Panc1 (cell line): ENCODE measurements around the gene PORCN. TPM values are rescaled to one million over a fixed set of nuclear protein-coding genes. Genes with fewer than 3 reads are reported as not detected.

ENCODE experiments used
- ATAC-seq: fragments of 200-7000 bp; cut with Tn5 transposase; 2 replicates; pipeline ENCODE4 v1.9.1; 2020; ENCODE audit warnings: mild to moderate bottlenecking, moderate library complexity
- Bru-seq: library from RNA; stranded (reverse); fragments of 400-500 nt; gene quantifications from one replicate; lab custom pipeline; 2021; lab: Mats Ljungman, UMichigan
- BruChase-seq, 2 experiments: library from RNA; stranded (reverse); fragments of 400-500 nt; gene quantifications; one replicate each; lab custom pipeline; 2021; lab: Mats Ljungman, UMichigan
- BruUV-seq: library from RNA; stranded (reverse); fragments of 400-500 nt; replicated peaks from 2 replicates; lab custom pipeline; 2021; lab: Mats Ljungman, UMichigan
- CTCF ChIA-PET: fragments of 300-600 bp; sonication (Branson Sonifier 250); formaldehyde crosslinking; loops from one replicate; lab custom pipeline; 2022; ENCODE audit warnings: antibody characterized with exemption; lab: Charles Lee
- POLR2A ChIA-PET: fragments of 300-600 bp; sonication (Branson Sonifier 250); formaldehyde crosslinking; loops from one replicate; lab custom pipeline; 2022; ENCODE audit warnings: antibody characterized with exemption; lab: Charles Lee
- DNase-seq: peaks from one replicate; pipeline ENCODE4 v3.0.0-alpha.2; 2010; ENCODE audit warnings: low read depth, low spot score
- H3K27ac ChIP-seq: 2 replicates; pipeline ENCODE4 v1.5.1; 2011; ENCODE audit warnings: mild to moderate bottlenecking, low read length, inconsistent platforms
- H3K27me3 ChIP-seq: fragments of 200-500 bp; sonication (Bioruptor generic); 2 replicates; pipeline ENCODE4 v1.6.0; 2014; ENCODE audit warnings: low read length, inconsistent platforms; ENCODE audit not compliant: control insufficient read depth, insufficient read depth
- H3K36me3 ChIP-seq: fragments of 200-500 bp; sonication (Bioruptor generic); 2 replicates; pipeline ENCODE4 v1.5.1; 2014; ENCODE audit warnings: inconsistent platforms, mild to moderate bottlenecking, low read length, moderate library complexity; ENCODE audit not compliant: control insufficient read depth, insufficient read depth
- H3K4me1 ChIP-seq: 2 replicates; pipeline ENCODE4 v1.5.1; 2011; ENCODE audit warnings: inconsistent platforms, mild to moderate bottlenecking, low read length, moderate library complexity; ENCODE audit not compliant: control insufficient read depth, insufficient read depth
- H3K4me3 ChIP-seq, 2 experiments: 2 replicates each; pipeline ENCODE4 v1.5.1; 2011 to 2012; ENCODE audit warnings: low read depth in 2 of 2, low read length in 2 of 2, mild to moderate bottlenecking in 2 of 2, inconsistent platforms in 1 of 2, moderate library complexity in 1 of 2
- H3K9me3 ChIP-seq: fragments of 200-500 bp; sonication (Bioruptor generic); 2 replicates; pipeline ENCODE4 v1.5.1; 2014; ENCODE audit warnings: low read depth, mild to moderate bottlenecking, inconsistent platforms, low read length, moderate library complexity; ENCODE audit not compliant: control insufficient read depth, insufficient read depth
- POLR2AphosphoS5 ChIP-seq: IDR thresholded peaks from 2 replicates; pipeline ENCODE4 v1.6.1; 2012; ENCODE audit warnings: mild to moderate bottlenecking, low read depth, low read length, moderate library complexity
- REST ChIP-seq, 2 experiments: IDR thresholded peaks; 2 replicates each; pipeline ENCODE4 v1.6.1; 2011 to 2012; ENCODE audit warnings: low read depth in 2 of 2, control low read depth in 1 of 2, low read length in 1 of 2, mild to moderate bottlenecking in 1 of 2, moderate library complexity in 1 of 2; ENCODE audit not compliant: insufficient read depth in 1 of 2
- SIN3A ChIP-seq: IDR thresholded peaks from 2 replicates; pipeline ENCODE4 v1.6.1; 2012; ENCODE audit warnings: low read depth, mild to moderate bottlenecking, low read length, moderate library complexity, borderline replicate concordance; ENCODE audit not compliant: insufficient read depth
- TCF7L2 ChIP-seq: IDR thresholded peaks from 2 replicates; pipeline ENCODE4 v1.6.1; 2011; ENCODE audit warnings: mild to moderate bottlenecking, low read depth, low read length, inconsistent platforms
- in situ Hi-C: cut with HindIII; loops from 2 replicates; pipeline ENCODE4 v1.10.0; 2016; ENCODE audit warnings: low sequenced_read_pairs, low pct_unique_long_range_greater_than_20kb
- intact Hi-C: fragments of 100-400 bp; cut with micrococcal nuclease; formaldehyde crosslinking; loops from one replicate; pipeline ENCODE4 v1.10.0; 2022; ENCODE audit not compliant: unreplicated experiment
- long read RNA-seq: library from polyadenylated mRNA; unstranded; transcript quantifications from one replicate; pipeline ENCODE4 v2.0.0, GENCODE V29; 2021; ENCODE audit not compliant: unreplicated experiment
- polyA plus RNA-seq: library from polyadenylated mRNA; unstranded; fragments of >200 nt; gene quantifications from one replicate; pipeline ENCODE4 v1.2.1, GENCODE V29; 2012; ENCODE audit warnings: missing spikeins; ENCODE audit not compliant: insufficient read length
- total RNA-seq: library from RNA; stranded (reverse); gene quantifications from one replicate; pipeline ENCODE4 v1.2.1, GENCODE V29; 2021; ENCODE audit not compliant: unreplicated experiment
- TF ChIP-seq, protein P1 (sequence below): fragments of 450-650 bp; IDR thresholded peaks from 2 replicates; pipeline ENCODE4 v1.5.1; 2017; ENCODE audit warnings: mild to moderate bottlenecking

The PORCN gene
- total RNA-seq (8.6 TPM), Bru-seq, nascent RNA (percentile 38 among the genes with signal in this experiment), BruChase-seq, experiment 1, labeled RNA remaining after a 2-hour chase (percentile 43 among the genes with signal in this experiment), BruChase-seq, experiment 2, labeled RNA remaining after a 6-hour chase (percentile 42 among the genes with signal in this experiment)
- polyA plus RNA-seq: 16.5 TPM
- long read RNA-seq, partial matches to known transcripts: 8 of 20 reads
- long read RNA-seq, other reads (novel, unspliced or antisense): 8 of 20 reads

- Histone ChIP-seq H3K4me3 (peak within 1 kb of the TSS; percentile 73 to 84), H3K4me1 (no peaks in the 10 kb centered on the region), H3K36me3 (no peaks in the 10 kb centered on the region), H3K27ac (peak within 1 kb of the TSS; percentile 88), H3K9me3 (no peaks in the 10 kb centered on the region), H3K27me3 (no peaks in the 10 kb centered on the region)
- in situ Hi-C loops (no loop called here), intact Hi-C loops (loop anchor here (10.0 kb wide), 1 partner anchor 424 kb away; no protein-coding TSS in a partner anchor)
- ChIA-PET POLR2A (no interaction called here), CTCF (no interaction called here)
- ATAC-seq: peak; percentile 97
- no peak for DNase-seq
- BruUV-seq: no TSS peak
- TF ChIP-seq SIN3A (0 out of 2 replicates have a peak, but pooled peaks have one; percentile 26), TCF7L2 (no peak), POLR2AphosphoS5 (peak; percentile 55; the same call in 1 of the 2 replicates)
Measured at GRCh38 chrX:48508400-48509244, at the start of gene PORCN. Gene PORCN, plus strand, starts transcription at chrX:48508992. Its CDS starts 829 bp downstream, at chrX:48509821.

DNA sequence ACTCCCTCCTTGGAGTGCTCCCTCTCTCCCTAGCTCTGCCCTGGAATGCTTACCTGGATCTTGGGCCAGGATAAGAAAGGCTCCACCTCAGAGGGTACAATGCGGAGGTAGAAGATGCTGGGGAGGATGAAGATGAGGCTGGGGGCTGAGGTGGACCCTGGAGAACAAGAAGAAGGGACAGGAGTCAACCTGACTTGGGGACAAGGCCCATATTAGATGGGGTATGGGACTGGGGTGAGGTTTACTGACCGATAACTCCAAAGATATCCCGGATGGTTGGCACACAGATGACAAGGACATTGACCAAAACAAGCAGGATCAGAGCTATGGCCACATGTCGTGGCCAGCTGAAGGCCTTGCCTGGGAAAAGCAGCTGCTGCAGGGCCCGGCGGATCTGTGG lies 49.3 kb upstream of the PORCN start:
- Histone ChIP-seq H3K27me3 (no peaks in the 10 kb centered on the region), H3K4me3 (no peak overlapping the region), H3K36me3 (no peaks in the 10 kb centered on the region), H3K4me1 (no peaks in the 10 kb centered on the region), H3K27ac (no peak overlapping the region), H3K9me3 (no peaks in the 10 kb centered on the region)
- BruUV-seq: no TSS peak
- in situ Hi-C loops: no loop called here
- ATAC-seq (no peak), DNase-seq (no peak)
- POLR2A ChIA-PET: no interaction called here
- TF ChIP-seq POLR2AphosphoS5: no peak
- no peak for TF ChIP-seq REST (IDR thresholded peaks at IDR 0.05; ENCODE audit: insufficient read depth in 1 of 2, low read depth in 2 of 2, low read length in 1 of 2)
- no peak for TF ChIP-seq TCF7L2
- TF ChIP-seq, protein P1, sequence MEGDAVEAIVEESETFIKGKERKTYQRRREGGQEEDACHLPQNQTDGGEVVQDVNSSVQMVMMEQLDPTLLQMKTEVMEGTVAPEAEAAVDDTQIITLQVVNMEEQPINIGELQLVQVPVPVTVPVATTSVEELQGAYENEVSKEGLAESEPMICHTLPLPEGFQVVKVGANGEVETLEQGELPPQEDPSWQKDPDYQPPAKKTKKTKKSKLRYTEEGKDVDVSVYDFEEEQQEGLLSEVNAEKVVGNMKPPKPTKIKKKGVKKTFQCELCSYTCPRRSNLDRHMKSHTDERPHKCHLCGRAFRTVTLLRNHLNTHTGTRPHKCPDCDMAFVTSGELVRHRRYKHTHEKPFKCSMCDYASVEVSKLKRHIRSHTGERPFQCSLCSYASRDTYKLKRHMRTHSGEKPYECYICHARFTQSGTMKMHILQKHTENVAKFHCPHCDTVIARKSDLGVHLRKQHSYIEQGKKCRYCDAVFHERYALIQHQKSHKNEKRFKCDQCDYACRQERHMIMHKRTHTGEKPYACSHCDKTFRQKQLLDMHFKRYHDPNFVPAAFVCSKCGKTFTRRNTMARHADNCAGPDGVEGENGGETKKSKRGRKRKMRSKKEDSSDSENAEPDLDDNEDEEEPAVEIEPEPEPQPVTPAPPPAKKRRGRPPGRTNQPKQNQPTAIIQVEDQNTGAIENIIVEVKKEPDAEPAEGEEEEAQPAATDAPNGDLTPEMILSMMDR: no peak
- no peak for TF ChIP-seq SIN3A
- intact Hi-C loops: no loop called here
- CTCF ChIA-PET: no interaction called here
